ENCODE results near the gene HDAC4. TPM values are rescaled to one million over a fixed set of nuclear protein-coding genes. Genes with fewer than 3 reads are reported as not detected.

HDAC4 gene
- total and polyA plus RNA-seq, 9 of the 15 experiments (the other 6 are each of a cell fraction or from before 2014, with no cell fraction given) = 0.11 to 20.2 (median 4.0) TPM

DNA sequence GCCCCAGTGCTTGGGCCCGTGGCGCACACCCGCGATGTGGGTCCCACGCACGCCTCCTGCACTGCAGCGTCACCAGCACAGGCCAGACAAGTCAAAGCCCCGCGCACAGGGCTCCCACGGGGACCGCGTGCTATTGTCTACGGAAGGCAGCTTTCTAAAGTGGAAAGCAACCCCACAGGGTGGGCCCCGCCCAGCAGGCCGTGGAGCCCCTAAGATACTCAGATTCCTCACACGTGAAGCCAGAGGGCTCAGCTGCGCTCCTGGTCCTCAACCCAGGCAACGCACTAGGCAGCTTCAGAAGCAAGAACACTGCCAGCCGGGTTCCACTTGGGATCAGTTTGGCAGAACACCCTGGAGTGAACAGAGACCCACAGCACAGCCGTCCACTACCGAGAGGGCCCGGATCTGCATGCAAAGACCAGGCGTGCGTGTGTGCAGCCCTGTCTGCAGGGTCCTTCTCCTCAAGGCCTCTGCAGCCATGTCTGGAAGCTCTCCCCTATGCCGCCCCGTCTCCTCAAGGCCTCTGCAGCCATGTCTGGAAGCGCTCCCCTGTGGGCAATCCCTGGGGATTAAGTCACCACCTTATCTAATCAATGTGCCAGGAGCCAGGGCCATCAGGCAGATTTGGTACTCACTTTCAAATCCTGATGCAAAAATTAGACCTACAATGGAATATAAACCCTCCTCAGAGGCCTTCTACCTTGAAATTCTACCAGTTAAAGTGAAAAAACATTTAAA is 231.3 kb downstream of the HDAC4 start:
- Histone ChIP-seq H3K27me3 (ENCODE audit: control insufficient read depth in 2 of 2, insufficient read depth in 2 of 2, low read length in 2 of 2) (no peaks in the 10 kb centered on the region), H4K20me1 (replicated peaks; ENCODE audit: control insufficient read depth, insufficient read depth, low read length) (no peaks in the 10 kb centered on the region), H3K9ac (ENCODE audit: insufficient read depth in 1 of 2, low read depth in 2 of 2, low read length in 2 of 2) (no peak overlapping the region), H3K36me3 (ENCODE audit: control insufficient read depth, insufficient read depth, low read length) (no peaks in the 10 kb centered on the region), H2AFZ (ENCODE audit: low read depth, low read length) (no peak overlapping the region), H3K4me1 (replicated peaks in 1 of 2; ENCODE audit: control insufficient read depth in 2 of 2, insufficient read depth in 2 of 2, low read length in 2 of 2) (no peaks in the 10 kb centered on the region; a peak in 1 of 5 replicates), H3K4me2 (ENCODE audit: insufficient read depth, low read length) (no peak overlapping the region), H3K27ac (ENCODE audit: extremely low read depth, low read depth, low read length) (no peak overlapping the region), H3K9me1 (ENCODE audit: control insufficient read depth, insufficient read depth, low read length) (no peaks in the 10 kb centered on the region), H3K79me2 (ENCODE audit: control insufficient read depth, insufficient read depth, low read length) (no peaks in the 10 kb centered on the region), H3K4me3 (no peak overlapping the region), H3K9me3 (replicated peaks; ENCODE audit: control insufficient read depth, insufficient read depth, low read depth, low read length) (no peaks in the 10 kb centered on the region)
- TF ChIP-seq PHB (CRISPR knock-in tag; IDR thresholded peaks at IDR 0.05) = no peak
- no peak for TF ChIP-seq PHF21A (IDR thresholded peaks at IDR 0.05; ENCODE audit: borderline replicate concordance, low read depth)
- TF ChIP-seq, protein P1, sequence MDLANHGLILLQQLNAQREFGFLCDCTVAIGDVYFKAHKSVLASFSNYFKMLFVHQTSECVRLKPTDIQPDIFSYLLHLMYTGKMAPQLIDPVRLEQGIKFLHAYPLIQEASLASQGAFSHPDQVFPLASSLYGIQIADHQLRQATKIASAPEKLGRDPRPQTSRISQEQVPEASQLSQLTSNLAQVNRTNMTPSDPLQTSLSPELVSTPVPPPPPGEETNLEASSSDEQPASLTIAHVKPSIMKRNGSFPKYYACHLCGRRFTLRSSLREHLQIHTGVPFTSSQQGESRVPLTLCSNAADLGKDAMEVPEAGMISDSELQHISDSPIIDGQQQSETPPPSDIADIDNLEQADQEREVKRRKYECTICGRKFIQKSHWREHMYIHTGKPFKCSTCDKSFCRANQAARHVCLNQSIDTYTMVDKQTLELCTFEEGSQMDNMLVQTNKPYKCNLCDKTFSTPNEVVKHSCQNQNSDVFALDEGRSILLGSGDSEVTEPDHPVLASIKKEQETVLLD (IDR thresholded peaks at IDR 0.05) = no peak
- no peak for TF ChIP-seq KAT8 (IDR thresholded peaks at IDR 0.05; ENCODE audit: low read depth)
- no peak for TF ChIP-seq KHSRP (IDR thresholded peaks at IDR 0.05)
- TF ChIP-seq, protein P2, sequence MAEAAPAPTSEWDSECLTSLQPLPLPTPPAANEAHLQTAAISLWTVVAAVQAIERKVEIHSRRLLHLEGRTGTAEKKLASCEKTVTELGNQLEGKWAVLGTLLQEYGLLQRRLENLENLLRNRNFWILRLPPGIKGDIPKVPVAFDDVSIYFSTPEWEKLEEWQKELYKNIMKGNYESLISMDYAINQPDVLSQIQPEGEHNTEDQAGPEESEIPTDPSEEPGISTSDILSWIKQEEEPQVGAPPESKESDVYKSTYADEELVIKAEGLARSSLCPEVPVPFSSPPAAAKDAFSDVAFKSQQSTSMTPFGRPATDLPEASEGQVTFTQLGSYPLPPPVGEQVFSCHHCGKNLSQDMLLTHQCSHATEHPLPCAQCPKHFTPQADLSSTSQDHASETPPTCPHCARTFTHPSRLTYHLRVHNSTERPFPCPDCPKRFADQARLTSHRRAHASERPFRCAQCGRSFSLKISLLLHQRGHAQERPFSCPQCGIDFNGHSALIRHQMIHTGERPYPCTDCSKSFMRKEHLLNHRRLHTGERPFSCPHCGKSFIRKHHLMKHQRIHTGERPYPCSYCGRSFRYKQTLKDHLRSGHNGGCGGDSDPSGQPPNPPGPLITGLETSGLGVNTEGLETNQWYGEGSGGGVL (CRISPR knock-in tag; IDR thresholded peaks at IDR 0.05) = no peak
- TF ChIP-seq ZNF282 (CRISPR knock-in tag; IDR thresholded peaks at IDR 0.05) = no peak
- no peak for TF ChIP-seq KDM1A (IDR thresholded peaks at IDR 0.05)
- no peak for TF ChIP-seq ZNF589 (CRISPR knock-in tag; IDR thresholded peaks at IDR 0.05; ENCODE audit: low read depth)
- no peak for TF ChIP-seq ZNF551 (CRISPR knock-in tag; IDR thresholded peaks at IDR 0.05)
- TF ChIP-seq, protein P3, sequence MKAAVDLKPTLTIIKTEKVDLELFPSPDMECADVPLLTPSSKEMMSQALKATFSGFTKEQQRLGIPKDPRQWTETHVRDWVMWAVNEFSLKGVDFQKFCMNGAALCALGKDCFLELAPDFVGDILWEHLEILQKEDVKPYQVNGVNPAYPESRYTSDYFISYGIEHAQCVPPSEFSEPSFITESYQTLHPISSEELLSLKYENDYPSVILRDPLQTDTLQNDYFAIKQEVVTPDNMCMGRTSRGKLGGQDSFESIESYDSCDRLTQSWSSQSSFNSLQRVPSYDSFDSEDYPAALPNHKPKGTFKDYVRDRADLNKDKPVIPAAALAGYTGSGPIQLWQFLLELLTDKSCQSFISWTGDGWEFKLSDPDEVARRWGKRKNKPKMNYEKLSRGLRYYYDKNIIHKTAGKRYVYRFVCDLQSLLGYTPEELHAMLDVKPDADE (conservative IDR thresholded peaks at IDR 0.05; ENCODE audit: control insufficient read depth, low read depth, low read length) = no peak
- TF ChIP-seq, protein P4, sequence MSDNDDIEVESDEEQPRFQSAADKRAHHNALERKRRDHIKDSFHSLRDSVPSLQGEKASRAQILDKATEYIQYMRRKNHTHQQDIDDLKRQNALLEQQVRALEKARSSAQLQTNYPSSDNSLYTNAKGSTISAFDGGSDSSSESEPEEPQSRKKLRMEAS (CRISPR knock-in tag; IDR thresholded peaks at IDR 0.05) = no peak
- no peak for TF ChIP-seq POLR2B (IDR thresholded peaks at IDR 0.05; ENCODE audit: low read depth, partially characterized antibody)
- no peak for TF ChIP-seq DIDO1 (tag; IDR thresholded peaks at IDR 0.05; ENCODE audit: low read depth)
- TF ChIP-seq FOXP1 (CRISPR knock-in tag; IDR thresholded peaks at IDR 0.05) = no peak
- no peak for TF ChIP-seq COPS2 (conservative IDR thresholded peaks at IDR 0.05)
- TF ChIP-seq GATAD2B (IDR thresholded peaks at IDR 0.05; ENCODE audit: borderline replicate concordance) = no peak
- no TSS peak for BruUV-seq (replicated peaks)
- ATAC-seq (no peak), FAIRE-seq (no peak), DNase-seq (ENCODE audit: extremely low read depth in 1 of 4, low spot score in 3 of 4) (no peak)
- WGBS (ENCODE audit: insufficient coverage, low coverage, missing lambda C conversion rate) = 94% methylated on average over 10 of the region's 27 CpGs
- ChIA-PET CTCF (ENCODE audit: low intra/inter-chr PET ratio) (no interaction called here), POLR2A (interaction anchor here (0.6 kb wide), 2 partner anchors 32 to 300 kb away, joined by 3 read pairs; no protein-coding TSS in a partner anchor)
- intact Hi-C loops (cut with micrococcal nuclease) = no loop called here
- in situ Hi-C loops (cut with MboI) = no loop called here
